DOHH2 (cell line): Measurements from ENCODE around the gene SNAPC5.

Experiments
- CTCF ChIP-seq: fragments of 200-600 bp; sonication (generic); IDR thresholded peaks from one replicate; pipeline ENCODE4 v1.5.1; 2014; ENCODE audit warnings: antibody characterized with exemption, mild to moderate bottlenecking, low read depth, low read length; ENCODE audit not compliant: poor library complexity, severe bottlenecking
- EZH2phosphoT487 ChIP-seq: fragments of 200-600 bp; sonication (generic); IDR thresholded peaks from 2 replicates; pipeline ENCODE4 v1.6.1; 2017; ENCODE audit warnings: borderline replicate concordance, mild to moderate bottlenecking, antibody characterized with exemption, low read length, moderate library complexity, mixed read lengths

- TF ChIP-seq CTCF (no peak), EZH2phosphoT487 (no peak)
Observed at GRCh38 chr15:66454143-66454542, 43.4 kb downstream of the SNAPC5 start.
